ENCODE data around the gene BDP1. TPM values are rescaled to one million over a fixed set of nuclear protein-coding genes. Genes with fewer than 3 reads are reported as not detected.

The BDP1 gene
- total and polyA plus RNA-seq, 12 donors: 5.3 to 19.8 (median 17.1) TPM

DNA sequence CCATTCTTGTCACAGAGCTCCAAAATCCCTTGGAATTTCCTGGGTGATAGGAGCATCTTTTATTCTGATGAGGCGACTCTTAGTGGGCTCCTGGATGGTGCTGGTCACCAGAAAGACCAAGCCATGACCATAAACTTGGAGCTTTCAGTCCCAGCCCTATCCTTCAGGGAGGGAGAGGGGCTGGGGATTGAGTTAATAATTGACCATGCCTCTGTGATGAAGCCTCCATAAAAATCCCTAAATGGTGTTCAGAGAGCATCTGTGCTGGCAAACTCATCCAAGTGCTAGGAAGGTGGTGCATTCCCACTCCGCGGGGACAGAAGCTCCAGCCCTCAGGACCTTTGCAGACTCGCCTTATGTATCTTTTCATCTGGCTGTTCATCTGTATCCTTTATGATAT lies 160.4 kb downstream of the BDP1 start:
- Histone ChIP-seq H3K4me3 (no peak overlapping the region), H3K36me3 (peaks cover 0 to 73% (median 21%) of the 10 kb centered on the region in 9 donors), H3K27me3 (no peaks in the 10 kb centered on the region), H3K4me1 (no peaks in the 10 kb centered on the region), H3K9me3 (no peaks in the 10 kb centered on the region), H3K27ac (no peak overlapping the region)
- no peak for DNase-seq
- no peak for TF ChIP-seq CTCF (IDR thresholded peaks at IDR 0.05)
- WGBS, 2 donors: 73 to 99% methylated on average over 4 of the region's 4 CpGs
- ATAC-seq: no peak
- intact Hi-C loops (cut with DNase I): no loop called here

Other genes starting within 250 kb of the BDP1 start
- 100 to 1,000 TPM in 8 of 10 donors, 10 to 100 TPM in 2; 79.8 to 149 (median 127) TPM for gene MCCC2, start 131.7 kb downstream of the BDP1 start, total RNA-seq
- 10 to 100 TPM; 53.6 to 55.0 TPM for gene MCCC2, start 131.7 kb downstream of the BDP1 start, polyA plus RNA-seq

Measured in heart right ventricle (tissue), 16 donors.